H9 (cell line): ENCODE results near the gene CACNA1G. TPM values are rescaled to one million over a fixed set of nuclear protein-coding genes. Genes with fewer than 3 reads are reported as not detected.

ENCODE experiments used
- DNase-seq: peaks from one replicate; pipeline ENCODE4 v3.0.0-alpha.2; 2017
- H2AFZ ChIP-seq: one replicate; pipeline ENCODE4 v1.6.1; 2013; ENCODE audit warnings: mild to moderate bottlenecking, low read length, control low read depth, moderate library complexity
- H2AK5ac ChIP-seq: 2 replicates; pipeline ENCODE4 v1.6.1; 2013; ENCODE audit warnings: low read length, control low read depth, mixed read lengths; ENCODE audit not compliant: insufficient read length
- H2BK120ac ChIP-seq: one replicate; pipeline ENCODE4 v1.6.1; 2013; ENCODE audit warnings: low read depth, mild to moderate bottlenecking, low read length, control low read depth, inconsistent platforms; ENCODE audit not compliant: poor library complexity, severe bottlenecking
- H2BK12ac ChIP-seq: 2 replicates; pipeline ENCODE4 v1.6.1; 2013; ENCODE audit warnings: low read length, control low read depth, mixed read lengths, low read depth; ENCODE audit not compliant: insufficient read length
- H2BK15ac ChIP-seq: 2 replicates; pipeline ENCODE4 v1.6.1; 2013; ENCODE audit warnings: low read depth, low read length, control low read depth
- H2BK20ac ChIP-seq: one replicate; pipeline ENCODE4 v1.6.1; 2013; ENCODE audit warnings: low read depth, mild to moderate bottlenecking, low read length, control low read depth, inconsistent platforms; ENCODE audit not compliant: poor library complexity, severe bottlenecking
- H2BK5ac ChIP-seq: 2 replicates; pipeline ENCODE4 v1.6.1; 2013; ENCODE audit warnings: low read length, control low read depth, mixed read lengths; ENCODE audit not compliant: insufficient read length
- H3K14ac ChIP-seq: 2 replicates; pipeline ENCODE4 v1.6.1; 2013; ENCODE audit warnings: low read length, control low read depth; ENCODE audit not compliant: insufficient read depth
- H3K18ac ChIP-seq: 2 replicates; pipeline ENCODE4 v1.6.1; 2013; ENCODE audit warnings: low read depth, mild to moderate bottlenecking, mixed read lengths, low read length, control low read depth; ENCODE audit not compliant: insufficient read length
- H3K23ac ChIP-seq: 2 replicates; pipeline ENCODE4 v1.6.1; 2013; ENCODE audit warnings: low read length, control low read depth, mixed read lengths, low read depth; ENCODE audit not compliant: insufficient read length
- H3K23me2 ChIP-seq: 2 replicates; pipeline ENCODE4 v1.6.1; 2013; ENCODE audit warnings: low read depth, mild to moderate bottlenecking, mixed read lengths, low read length, control low read depth; ENCODE audit not compliant: insufficient read length, poor library complexity, severe bottlenecking
- H3K27ac ChIP-seq: 2 replicates; pipeline ENCODE4 v1.5.1; 2013; ENCODE audit warnings: low read length, control low read depth, mixed read lengths, low read depth; ENCODE audit not compliant: insufficient read length
- H3K27me3 ChIP-seq: 2 replicates; pipeline ENCODE4 v1.6.1; 2013; ENCODE audit warnings: low read length, control low read depth, inconsistent platforms; ENCODE audit not compliant: insufficient read depth
- H3K4ac ChIP-seq: 2 replicates; pipeline ENCODE4 v1.6.1; 2013; ENCODE audit warnings: low read depth, mild to moderate bottlenecking, control low read depth, inconsistent platforms, low read length, moderate library complexity
- H3K4me1 ChIP-seq: 2 replicates; pipeline ENCODE4 v1.6.1; 2013; ENCODE audit warnings: low read length, control low read depth, inconsistent platforms; ENCODE audit not compliant: insufficient read depth
- H3K4me2 ChIP-seq: 2 replicates; pipeline ENCODE4 v1.6.1; 2013; ENCODE audit warnings: low read length, control low read depth, mixed read lengths; ENCODE audit not compliant: insufficient read length, insufficient read depth
- H3K56ac ChIP-seq: 2 replicates; pipeline ENCODE4 v1.6.1; 2013; ENCODE audit warnings: low read depth, mild to moderate bottlenecking, mixed read lengths, low read length, control low read depth; ENCODE audit not compliant: insufficient read length
- H3K79me1 ChIP-seq: 2 replicates; pipeline ENCODE4 v1.6.1; 2013; ENCODE audit warnings: low read depth, mild to moderate bottlenecking, moderate library complexity, low read length, control low read depth, inconsistent platforms; ENCODE audit not compliant: insufficient read depth, poor library complexity, severe bottlenecking
- H3K79me2 ChIP-seq: 2 replicates; pipeline ENCODE4 v1.6.1; 2013; ENCODE audit warnings: low read length, control low read depth, inconsistent platforms; ENCODE audit not compliant: insufficient read depth
- H3K9ac ChIP-seq: 2 replicates; pipeline ENCODE4 v1.6.1; 2013; ENCODE audit warnings: low read length, control low read depth, mixed read lengths; ENCODE audit not compliant: insufficient read length; ENCODE audit errors: extremely low read depth
- H3K9me3 ChIP-seq: one replicate; pipeline ENCODE4 v1.6.1; 2013; ENCODE audit warnings: low read depth, low read length, inconsistent platforms; ENCODE audit not compliant: control insufficient read depth
- H3T11ph ChIP-seq: one replicate; pipeline ENCODE4 v1.6.1; 2013; ENCODE audit warnings: mild to moderate bottlenecking, low read length, control low read depth, inconsistent platforms
- H4K20me1 ChIP-seq: one replicate; pipeline ENCODE4 v1.6.1; 2013; ENCODE audit not compliant: control insufficient read depth, insufficient read length, insufficient read depth
- H4K5ac ChIP-seq: 2 replicates; pipeline ENCODE4 v1.6.1; 2013; ENCODE audit warnings: low read depth, mild to moderate bottlenecking, mixed read lengths, low read length, control low read depth; ENCODE audit not compliant: insufficient read length
- H4K8ac ChIP-seq: replicated peaks from 2 replicates; pipeline ENCODE4 v1.6.1; 2013; ENCODE audit warnings: low read length, control low read depth, mixed read lengths, low read depth; ENCODE audit not compliant: insufficient read length
- H4K91ac ChIP-seq: 2 replicates; pipeline ENCODE4 v1.6.1; 2013; ENCODE audit warnings: low read depth, mild to moderate bottlenecking, moderate library complexity, mixed read lengths, low read length, control low read depth; ENCODE audit not compliant: insufficient read length
- H3K27ac Mint-ChIP-seq, 3 experiments: 2 replicates in 2 of 3; 3 replicates in 1 of 3; pipeline ENCODE4 v1.8.0; 2020 to 2021; ENCODE audit warnings: mixed read lengths in 3 of 3, mild to moderate bottlenecking in 1 of 3, moderate library complexity in 1 of 3
- H3K27me3 Mint-ChIP-seq: 2 replicates; pipeline ENCODE4 v1.8.0; 2021; ENCODE audit warnings: low read depth, mild to moderate bottlenecking, moderate library complexity, mixed read lengths
- H3K36me3 Mint-ChIP-seq, 3 experiments: 2 replicates in 2 of 3; 3 replicates in 1 of 3; pipeline ENCODE4 v1.8.0; 2020 to 2021; ENCODE audit warnings: low read depth in 3 of 3, mixed read lengths in 3 of 3; ENCODE audit not compliant: insufficient read depth in 1 of 3
- H3K4me1 Mint-ChIP-seq, 2 experiments: 2 replicates each; pipeline ENCODE4 v1.8.0; 2020; ENCODE audit warnings: mixed read lengths in 2 of 2
- H3K4me3 Mint-ChIP-seq, 2 experiments: 2 replicates in 1 of 2; 3 replicates in 1 of 2; pipeline ENCODE4 v1.8.0; 2020 to 2021; ENCODE audit warnings: mild to moderate bottlenecking in 2 of 2, mixed read lengths in 2 of 2, moderate library complexity in 1 of 2
- H3K9me3 Mint-ChIP-seq, 2 experiments: 2 replicates in 1 of 2; 3 replicates in 1 of 2; pipeline ENCODE4 v1.8.0; 2020; ENCODE audit warnings: mild to moderate bottlenecking in 2 of 2, mixed read lengths in 2 of 2, moderate library complexity in 1 of 2
- CTCF ChIP-seq: fragments of 200-600 bp; sonication (generic); conservative IDR thresholded peaks from 3 replicates; pipeline ENCODE4 v1.8.0; 2021; ENCODE audit warnings: antibody characterized with exemption, mild to moderate bottlenecking
- WGBS: extraction: QIAGEN DNeasy Blood & Tissue Kit; methylation state at CpG from one replicate; pipeline ENCODE4 v1.1.7; 2013; ENCODE audit warnings: missing lambda C conversion rate, low lambda C conversion rate, mixed read lengths; ENCODE audit not compliant: insufficient read length; ENCODE audit errors: extremely low coverage; 5-methylcytosine and 5-hydroxymethylcytosine counted together
- total RNA-seq: library from RNA; stranded (reverse); gene quantifications from 2 replicates; pipeline ENCODE4 v1.2.1, GENCODE V29; 2021

CACNA1G gene
- total RNA-seq, 1 experiment from 2014 or later = 1.5 TPM

DNA sequence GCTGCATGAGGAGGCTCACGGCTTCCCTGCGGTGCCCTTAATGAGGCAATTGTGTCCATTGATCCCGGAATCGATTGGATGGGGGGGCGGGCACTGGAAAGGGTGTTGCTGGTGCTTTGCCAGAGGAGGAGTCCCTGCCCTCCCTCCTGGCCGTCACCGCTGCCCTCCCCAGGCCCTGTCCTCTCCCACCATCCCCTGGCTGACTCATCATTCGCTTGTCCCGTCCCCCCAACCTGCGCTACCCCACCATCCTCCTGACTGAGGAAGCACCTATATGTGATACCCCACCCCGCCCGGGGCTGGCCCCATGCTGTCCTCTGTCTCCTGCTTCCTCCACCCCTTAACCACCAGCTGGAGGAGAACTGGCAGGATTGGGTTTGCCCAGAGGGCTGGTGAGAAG lies 20.8 kb downstream of the CACNA1G start:
- no peak overlapping the region for H2BK5ac ChIP-seq
- H3K4ac ChIP-seq = no peak overlapping the region
- no peak overlapping the region for H3K18ac ChIP-seq
- H2BK15ac ChIP-seq = no peak overlapping the region
- Mint-ChIP-seq H3K9me3 (no peaks in the 10 kb centered on the region), H3K4me3 (no peak overlapping the region), H3K4me1 (peaks cover 32 to 56% of the 10 kb centered on the region in 2 experiments), H3K27ac (no peak overlapping the region; a peak in 1 of 7 replicates), H3K27me3 (peaks cover 21% of the 10 kb centered on the region), H3K36me3 (peaks cover 0 to 4% (median 0%) of the 10 kb centered on the region in 3 experiments; a peak in 4 of 7 replicates)
- no peaks in the 10 kb centered on the region for H3K23me2 ChIP-seq
- no peak for TF ChIP-seq CTCF
- H3K9me3 ChIP-seq = no peaks in the 10 kb centered on the region
- no peak overlapping the region for H2AK5ac ChIP-seq
- H3T11ph ChIP-seq = no peak overlapping the region
- H3K27me3 ChIP-seq = no peaks in the 10 kb centered on the region; the same call in 1 of the 2 replicates
- no peak overlapping the region for H4K8ac ChIP-seq
- no peak overlapping the region for H4K5ac ChIP-seq
- no peak overlapping the region for H4K91ac ChIP-seq
- H2AFZ ChIP-seq = no peak overlapping the region
- H3K4me2 ChIP-seq = no peak overlapping the region
- H2BK20ac ChIP-seq = no peak overlapping the region
- no peaks in the 10 kb centered on the region for H3K79me2 ChIP-seq
- no peaks in the 10 kb centered on the region; the same call in 1 of the 2 replicates for H3K4me1 ChIP-seq
- no peaks in the 10 kb centered on the region for H3K79me1 ChIP-seq
- H2BK120ac ChIP-seq = no peak overlapping the region
- no peak overlapping the region; the same call in 1 of the 2 replicates for H3K14ac ChIP-seq
- H3K9ac ChIP-seq = no peak overlapping the region
- no peak overlapping the region for H2BK12ac ChIP-seq
- no peak overlapping the region for H3K23ac ChIP-seq
- H3K27ac ChIP-seq = no peak overlapping the region
- no peak overlapping the region for H3K56ac ChIP-seq
- WGBS = no CpG with 5 or more reads among the region's 12 CpGs
- H4K20me1 ChIP-seq = peaks cover 2% of the 10 kb centered on the region
- DNase-seq = no peak
